Measurements from ENCODE around the gene STARD13. TPM values are rescaled to one million over a fixed set of nuclear protein-coding genes. Genes with fewer than 3 reads are reported as not detected.
"Not testable (repeated sequence)": the region's sequence is repeated elsewhere in the genome, so short reads cannot be mapped to it uniquely, and the experiment has no call there.

Gene STARD13
- total RNA-seq, 1 donor, result 28.2 TPM

DNA sequence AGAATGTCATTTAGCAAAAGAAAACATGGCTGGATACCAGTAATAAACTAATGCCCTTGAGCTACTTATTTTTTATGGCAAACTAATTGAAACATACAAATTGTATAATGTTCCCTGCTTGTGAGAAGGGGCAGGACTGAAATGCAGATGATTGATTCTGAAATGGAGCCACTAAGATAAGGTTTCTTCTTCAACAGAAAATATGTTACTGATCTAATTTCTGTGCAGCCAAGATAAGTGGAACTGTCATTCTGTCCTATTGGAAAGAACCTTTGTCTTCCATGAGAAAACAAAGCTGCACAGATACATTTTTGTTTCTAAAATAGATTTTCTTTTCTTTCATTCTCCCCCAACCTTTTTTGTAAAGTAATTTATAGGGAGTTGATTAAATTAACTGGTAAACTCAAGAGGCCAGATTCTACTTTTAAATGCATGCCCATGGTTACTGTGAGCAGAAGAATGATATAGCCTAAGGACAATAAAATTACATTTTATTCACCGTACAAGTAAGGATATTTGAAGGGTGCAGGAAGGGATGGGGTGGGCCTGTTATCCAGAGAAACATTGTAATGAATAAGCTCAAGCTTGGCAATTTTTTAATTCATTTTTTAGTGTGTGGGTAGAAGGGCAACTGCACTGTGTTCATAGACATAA, 39.9 kb downstream of the STARD13 start:
- Histone ChIP-seq H3K79me2 (ENCODE audit: insufficient read depth, low read length) (peaks cover 91% of the 10 kb centered on the region), H3K36me3 (ENCODE audit: insufficient read depth, low read length) (peaks cover 23% of the 10 kb centered on the region), H3K4me2 (ENCODE audit: insufficient read depth, low read length) (no peak overlapping the region), H3K27me3 (ENCODE audit: insufficient read depth, low read length) (no peaks in the 10 kb centered on the region), H3K4me1 (ENCODE audit: insufficient read depth, low read length) (peaks cover 23% of the 10 kb centered on the region), H3K4me3 (ENCODE audit: insufficient read depth, low read length) (no peak overlapping the region), H3K9me3 (ENCODE audit: low read depth, low read length) (no peaks in the 10 kb centered on the region), H2AFZ (ENCODE audit: low read length) (no peak overlapping the region), H3K27ac (ENCODE audit: low read depth, low read length) (no peak overlapping the region), H4K20me1 (ENCODE audit: insufficient read depth, low read length) (no peaks in the 10 kb centered on the region)
- DNase-seq (ENCODE audit: insufficient read length, low spot score, missing footprints), result no peak
- TF ChIP-seq, protein P1, sequence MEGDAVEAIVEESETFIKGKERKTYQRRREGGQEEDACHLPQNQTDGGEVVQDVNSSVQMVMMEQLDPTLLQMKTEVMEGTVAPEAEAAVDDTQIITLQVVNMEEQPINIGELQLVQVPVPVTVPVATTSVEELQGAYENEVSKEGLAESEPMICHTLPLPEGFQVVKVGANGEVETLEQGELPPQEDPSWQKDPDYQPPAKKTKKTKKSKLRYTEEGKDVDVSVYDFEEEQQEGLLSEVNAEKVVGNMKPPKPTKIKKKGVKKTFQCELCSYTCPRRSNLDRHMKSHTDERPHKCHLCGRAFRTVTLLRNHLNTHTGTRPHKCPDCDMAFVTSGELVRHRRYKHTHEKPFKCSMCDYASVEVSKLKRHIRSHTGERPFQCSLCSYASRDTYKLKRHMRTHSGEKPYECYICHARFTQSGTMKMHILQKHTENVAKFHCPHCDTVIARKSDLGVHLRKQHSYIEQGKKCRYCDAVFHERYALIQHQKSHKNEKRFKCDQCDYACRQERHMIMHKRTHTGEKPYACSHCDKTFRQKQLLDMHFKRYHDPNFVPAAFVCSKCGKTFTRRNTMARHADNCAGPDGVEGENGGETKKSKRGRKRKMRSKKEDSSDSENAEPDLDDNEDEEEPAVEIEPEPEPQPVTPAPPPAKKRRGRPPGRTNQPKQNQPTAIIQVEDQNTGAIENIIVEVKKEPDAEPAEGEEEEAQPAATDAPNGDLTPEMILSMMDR (IDR thresholded peaks at IDR 0.05; ENCODE audit: extremely low read depth, low read depth, low read length), result no peak

DNA sequence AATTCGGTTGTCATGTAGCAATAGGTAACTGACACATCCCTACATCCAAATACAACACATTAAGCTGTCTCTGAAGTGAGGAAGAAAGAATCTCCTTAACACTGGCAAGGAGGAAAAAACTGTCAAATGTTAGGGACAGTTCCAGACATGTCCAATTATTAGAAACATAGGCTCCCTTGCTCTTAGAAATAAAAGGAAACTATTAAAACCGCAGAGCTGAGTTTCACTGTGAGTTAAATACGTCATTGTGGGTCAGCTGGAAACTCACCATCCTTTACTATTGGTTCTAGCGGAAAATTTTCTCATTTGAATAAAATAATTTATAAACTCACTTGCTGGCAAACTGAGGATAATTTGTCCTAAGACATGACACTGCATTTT, 40.7 kb downstream of the STARD13 start:
- Histone ChIP-seq H3K4me2 (ENCODE audit: insufficient read depth, low read length) (no peak overlapping the region), H3K27me3 (ENCODE audit: insufficient read depth, low read length) (no peaks in the 10 kb centered on the region), H3K27ac (ENCODE audit: low read depth, low read length) (no peak overlapping the region), H3K9me3 (ENCODE audit: low read depth, low read length) (no peaks in the 10 kb centered on the region), H3K79me2 (ENCODE audit: insufficient read depth, low read length) (peaks cover 89% of the 10 kb centered on the region), H3K36me3 (ENCODE audit: insufficient read depth, low read length) (peaks cover 27% of the 10 kb centered on the region), H4K20me1 (ENCODE audit: insufficient read depth, low read length) (no peaks in the 10 kb centered on the region), H3K4me1 (ENCODE audit: insufficient read depth, low read length) (peaks cover 16% of the 10 kb centered on the region), H3K4me3 (ENCODE audit: insufficient read depth, low read length) (no peak overlapping the region), H2AFZ (ENCODE audit: low read length) (no peak overlapping the region)
- TF ChIP-seq, protein P1 (IDR thresholded peaks at IDR 0.05; ENCODE audit: extremely low read depth, low read depth, low read length), result no peak
- peak; percentile 39 for DNase-seq (ENCODE audit: insufficient read length, low spot score, missing footprints)

DNA sequence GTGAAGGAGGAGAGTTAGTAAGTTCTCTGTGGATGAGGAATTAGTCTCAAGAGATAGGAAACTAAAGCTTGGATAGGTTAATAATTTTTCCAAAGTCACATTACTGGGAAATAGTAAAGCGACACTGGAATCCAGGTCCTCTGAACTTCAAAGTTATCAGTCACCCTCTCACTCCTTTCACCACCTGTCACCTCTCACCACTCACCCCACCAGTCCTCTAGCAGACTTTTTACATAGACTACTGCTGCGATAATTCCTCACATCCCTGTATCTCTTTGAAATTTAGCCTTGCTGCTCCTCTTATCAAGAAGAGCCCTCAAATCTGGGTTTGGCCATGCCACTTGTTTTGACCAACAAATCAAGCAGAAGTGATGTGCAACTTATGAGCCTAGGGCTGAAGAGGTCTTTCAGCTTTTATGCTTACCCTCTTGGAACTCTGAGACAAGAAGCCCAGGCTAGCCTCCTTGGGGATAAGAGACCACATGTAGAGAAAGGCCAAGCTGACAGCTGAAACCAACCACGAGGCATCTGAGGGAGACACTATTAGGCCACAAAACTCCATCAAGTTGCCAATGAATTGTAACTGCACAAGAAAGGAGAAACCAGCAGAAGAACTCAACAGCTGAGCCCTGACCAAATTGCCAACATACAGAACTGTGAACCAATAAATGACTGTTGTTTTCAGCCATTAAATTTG, 41.2 kb downstream of the STARD13 start:
- Histone ChIP-seq H3K79me2 (ENCODE audit: insufficient read depth, low read length) (peaks cover 89% of the 10 kb centered on the region), H2AFZ (ENCODE audit: low read length) (no peak overlapping the region), H3K27me3 (ENCODE audit: insufficient read depth, low read length) (no peaks in the 10 kb centered on the region), H3K4me2 (ENCODE audit: insufficient read depth, low read length) (no peak overlapping the region), H3K4me1 (ENCODE audit: insufficient read depth, low read length) (peaks cover 11% of the 10 kb centered on the region), H3K27ac (ENCODE audit: low read depth, low read length) (no peak overlapping the region), H3K4me3 (ENCODE audit: insufficient read depth, low read length) (no peak overlapping the region), H3K9me3 (ENCODE audit: low read depth, low read length) (no peaks in the 10 kb centered on the region), H3K36me3 (ENCODE audit: insufficient read depth, low read length) (peaks cover 27% of the 10 kb centered on the region), H4K20me1 (ENCODE audit: insufficient read depth, low read length) (no peaks in the 10 kb centered on the region)
- DNase-seq (ENCODE audit: insufficient read length, low spot score, missing footprints), result no peak
- TF ChIP-seq, protein P1 (IDR thresholded peaks at IDR 0.05; ENCODE audit: extremely low read depth, low read depth, low read length), result no peak

DNA sequence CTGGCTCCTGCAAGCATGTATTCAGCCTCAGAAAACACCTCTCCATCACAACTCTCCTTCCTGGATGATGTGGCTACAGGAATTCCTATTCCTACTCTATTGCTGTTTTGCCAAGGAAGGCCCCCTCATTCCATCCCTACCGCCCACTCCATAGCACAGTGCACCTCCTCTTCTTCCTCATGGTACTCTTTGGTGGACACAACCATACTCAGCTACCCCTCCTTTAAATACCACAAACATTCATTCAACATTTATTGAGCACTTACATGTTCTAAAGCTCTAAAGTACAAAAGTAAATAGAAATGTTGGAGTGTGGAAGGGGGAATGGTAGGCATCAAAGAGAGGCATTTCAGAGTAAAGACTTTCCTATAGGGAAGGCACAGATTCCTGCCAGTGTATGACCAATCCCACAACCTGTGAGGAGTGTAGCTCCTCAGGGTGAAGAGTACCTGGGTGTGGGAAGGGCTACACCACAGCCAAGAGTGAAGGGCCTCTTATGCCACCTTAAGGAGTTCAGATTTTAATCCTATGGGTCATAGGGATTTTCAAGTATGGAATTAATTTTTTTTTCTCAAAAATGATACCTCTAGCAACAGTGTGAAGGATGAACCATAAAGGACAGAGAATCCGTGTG, 42.5 kb downstream of the STARD13 start:
- TF ChIP-seq, protein P1 (IDR thresholded peaks at IDR 0.05; ENCODE audit: extremely low read depth, low read depth, low read length), result no peak
- H3K27ac ChIP-seq (ENCODE audit: low read depth, low read length), result peak overlapping the region; percentile 33
- H3K4me1 ChIP-seq (ENCODE audit: insufficient read depth, low read length), result no peaks in the 10 kb centered on the region
- H3K36me3 ChIP-seq (ENCODE audit: insufficient read depth, low read length), result peaks cover 27% of the 10 kb centered on the region
- H2AFZ ChIP-seq (ENCODE audit: low read length), result no peak overlapping the region
- no peak overlapping the region for H3K4me2 ChIP-seq (ENCODE audit: insufficient read depth, low read length)
- no peaks in the 10 kb centered on the region for H3K9me3 ChIP-seq (ENCODE audit: low read depth, low read length)
- H3K27me3 ChIP-seq (ENCODE audit: insufficient read depth, low read length), result no peaks in the 10 kb centered on the region
- no peak overlapping the region for H3K4me3 ChIP-seq (ENCODE audit: insufficient read depth, low read length)
- DNase-seq (ENCODE audit: insufficient read length, low spot score, missing footprints), result no peak
- H4K20me1 ChIP-seq (ENCODE audit: insufficient read depth, low read length), result no peaks in the 10 kb centered on the region
- H3K79me2 ChIP-seq (ENCODE audit: insufficient read depth, low read length), result peaks cover 89% of the 10 kb centered on the region

DNA sequence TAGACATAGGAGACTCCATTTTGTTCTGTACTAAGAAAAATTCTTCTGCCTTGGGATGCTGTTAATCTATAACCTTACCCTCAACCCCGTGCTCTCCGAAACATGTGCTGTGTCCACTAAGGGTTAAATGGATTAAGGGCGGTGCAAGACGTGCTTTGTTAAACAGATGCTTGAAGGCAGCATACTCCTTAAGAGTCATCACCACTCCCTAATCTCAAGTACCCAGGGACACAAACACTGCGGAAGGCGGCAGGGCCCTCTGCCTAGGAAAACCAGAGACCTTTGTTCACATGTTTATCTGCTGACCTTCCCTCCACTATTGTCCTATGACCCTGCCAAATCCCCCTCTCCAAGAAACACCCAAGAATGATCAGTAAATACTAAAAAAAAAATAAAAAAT, 43.2 kb downstream of the STARD13 start:
- peaks cover 23% of the 10 kb centered on the region for H3K36me3 ChIP-seq (ENCODE audit: insufficient read depth, low read length)
- H3K27ac ChIP-seq (ENCODE audit: low read depth, low read length); H4K20me1 ChIP-seq (ENCODE audit: insufficient read depth, low read length); H3K27me3 ChIP-seq (ENCODE audit: insufficient read depth, low read length); DNase-seq (ENCODE audit: insufficient read length, low spot score, missing footprints); H2AFZ ChIP-seq (ENCODE audit: low read length); H3K9me3 ChIP-seq (ENCODE audit: low read depth, low read length); H3K4me3 ChIP-seq (ENCODE audit: insufficient read depth, low read length); H3K4me2 ChIP-seq (ENCODE audit: insufficient read depth, low read length); H3K4me1 ChIP-seq (ENCODE audit: insufficient read depth, low read length): not testable (repeated sequence)
- H3K79me2 ChIP-seq (ENCODE audit: insufficient read depth, low read length), result peaks cover 90% of the 10 kb centered on the region
